Mucosa of descending colon (tissue), 3 donors: Measurements from ENCODE around the gene TMEM54. TPM values are rescaled to one million over a fixed set of nuclear protein-coding genes. Genes with fewer than 3 reads are reported as not detected.

ENCODE experiments used
- ATAC-seq: fragments of 200-7000 bp; cut with Tn5 transposase; one replicate; pipeline ENCODE4 v1.9.1; 2020; ENCODE audit warnings: mild to moderate bottlenecking, moderate library complexity
- DNase-seq, 3 donors: peaks; one replicate each; pipeline ENCODE4 v3.0.0-alpha.2; 2020
- H3K36me3 ChIP-seq: fragments of 200-600 bp; one replicate; pipeline ENCODE4 v1.8.0; 2021; ENCODE audit warnings: low read depth, mild to moderate bottlenecking
- H3K4me1 ChIP-seq: fragments of 200-600 bp; one replicate; pipeline ENCODE4 v1.8.0; 2021; ENCODE audit warnings: low read depth, mild to moderate bottlenecking
- H3K4me3 ChIP-seq: fragments of 200-600 bp; one replicate; pipeline ENCODE4 v1.8.0; 2021; ENCODE audit warnings: mild to moderate bottlenecking
- H3K9me3 ChIP-seq: fragments of 200-600 bp; one replicate; pipeline ENCODE4 v1.8.0; 2021; ENCODE audit warnings: mild to moderate bottlenecking
- intact Hi-C, 2 donors: fragments of 100-400 bp; cut with DNase I in 1 of 2; cut with micrococcal nuclease in 1 of 2; formaldehyde crosslinking; loops; one replicate each; pipeline versions ENCODE4 v1.11.0 to v1.11.1; 2022; cut with DNase I, micrococcal nuclease
- total RNA-seq, 3 donors: library from RNA; stranded (reverse); fragmentation: NEBNext Ultra II Directional in 2 of 3; extraction: Animal tissue kit (Norgen Biotek cat#: 25700) in 2 of 3; gene quantifications; one replicate each; pipeline versions ENCODE4 v1.2.1 to v1.2.4, GENCODE V29; 2021 to 2023
- TF ChIP-seq, protein P1 (sequence below): fragments of 200-600 bp; IDR thresholded peaks from one replicate; pipeline ENCODE4 v1.8.0; 2022; ENCODE audit warnings: antibody characterized with exemption, mild to moderate bottlenecking
- donor health status: DM: no; HTN: no; CAD: no; lungs with moderate emphysema.
- donor health status: DM: no; HTN: no; CAD: no.
- donor health status: DM: no; HTN: yes; CAD: no.

The TMEM54 gene
- total RNA-seq, 3 donors from 2014 or later, result 426 to 995 (median 483) TPM

DNA sequence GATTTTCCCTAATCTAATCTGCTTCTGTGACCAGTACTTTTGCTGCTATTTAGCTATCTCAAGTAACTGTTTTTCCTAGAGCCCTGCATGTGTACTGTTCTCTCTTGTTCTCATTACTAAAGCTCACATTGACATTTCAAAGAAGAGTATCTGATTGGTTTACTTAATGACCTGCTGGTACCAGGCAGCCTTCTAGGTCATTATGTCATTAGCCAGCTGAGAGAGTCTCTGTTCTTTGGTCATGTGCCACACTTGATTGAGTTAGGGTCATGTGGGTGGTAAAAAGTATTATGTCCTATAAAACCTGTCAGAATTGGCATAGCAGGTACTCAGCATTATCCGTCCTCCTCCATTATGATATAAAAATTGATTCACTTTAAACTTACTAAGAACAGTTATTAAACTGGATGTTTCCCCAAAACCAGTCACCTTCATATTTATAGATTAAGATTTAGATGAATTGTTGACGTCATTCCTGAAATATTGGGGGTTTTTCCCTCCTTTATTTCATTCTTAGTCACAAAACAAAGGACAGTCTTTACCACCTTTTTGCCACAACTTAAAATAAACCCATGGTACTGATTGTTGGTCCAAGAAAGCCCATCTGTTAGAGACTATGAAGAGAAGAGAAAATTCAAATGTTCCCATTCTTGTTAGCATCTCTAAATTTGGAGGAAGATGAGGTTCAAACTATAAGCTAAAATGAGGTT, 52.7 kb downstream of the TMEM54 start:
- DNase-seq, result no peak
- intact Hi-C loops, result no loop called here
- Histone ChIP-seq H3K9me3 (no peaks in the 10 kb centered on the region), H3K36me3 (no peaks in the 10 kb centered on the region), H3K4me1 (no peaks in the 10 kb centered on the region), H3K4me3 (no peak overlapping the region)
- no peak for ATAC-seq
- TF ChIP-seq, protein P1, sequence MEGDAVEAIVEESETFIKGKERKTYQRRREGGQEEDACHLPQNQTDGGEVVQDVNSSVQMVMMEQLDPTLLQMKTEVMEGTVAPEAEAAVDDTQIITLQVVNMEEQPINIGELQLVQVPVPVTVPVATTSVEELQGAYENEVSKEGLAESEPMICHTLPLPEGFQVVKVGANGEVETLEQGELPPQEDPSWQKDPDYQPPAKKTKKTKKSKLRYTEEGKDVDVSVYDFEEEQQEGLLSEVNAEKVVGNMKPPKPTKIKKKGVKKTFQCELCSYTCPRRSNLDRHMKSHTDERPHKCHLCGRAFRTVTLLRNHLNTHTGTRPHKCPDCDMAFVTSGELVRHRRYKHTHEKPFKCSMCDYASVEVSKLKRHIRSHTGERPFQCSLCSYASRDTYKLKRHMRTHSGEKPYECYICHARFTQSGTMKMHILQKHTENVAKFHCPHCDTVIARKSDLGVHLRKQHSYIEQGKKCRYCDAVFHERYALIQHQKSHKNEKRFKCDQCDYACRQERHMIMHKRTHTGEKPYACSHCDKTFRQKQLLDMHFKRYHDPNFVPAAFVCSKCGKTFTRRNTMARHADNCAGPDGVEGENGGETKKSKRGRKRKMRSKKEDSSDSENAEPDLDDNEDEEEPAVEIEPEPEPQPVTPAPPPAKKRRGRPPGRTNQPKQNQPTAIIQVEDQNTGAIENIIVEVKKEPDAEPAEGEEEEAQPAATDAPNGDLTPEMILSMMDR, result no peak

Other genes with a start within 250 kb of the TMEM54 start
- 10 to 100 TPM; 14.3 to 19.2 (median 14.6) TPM for gene SYNC, start 198.6 kb downstream of the TMEM54 start, total RNA-seq
- gene YARS1, start 84.0 kb downstream of the TMEM54 start, total RNA-seq, result 10 to 100 TPM; 47.0 to 66.7 (median 54.8) TPM
- 10 to 100 TPM; 23.7 to 38.8 (median 31.0) TPM for gene S100PBP, start 83.7 kb downstream of the TMEM54 start, total RNA-seq
- gene FNDC5, start 30.5 kb downstream of the TMEM54 start, total RNA-seq, result under 1 TPM; 0.38 to 0.51 (median 0.41) TPM
- 1 to 10 TPM; 1.1 to 2.0 (median 1.1) TPM for gene HPCA, start 14.9 kb downstream of the TMEM54 start, total RNA-seq
- gene RNF19B, start 63.4 kb upstream of the TMEM54 start, total RNA-seq, result 10 to 100 TPM; 51.5 to 74.9 (median 68.0) TPM
- gene AK2, start 135.5 kb upstream of the TMEM54 start, total RNA-seq, result 100 to 1,000 TPM; 147 to 228 (median 186) TPM
- gene AZIN2, start 179.8 kb upstream of the TMEM54 start, total RNA-seq, result 10 to 100 TPM; 13.8 to 36.5 (median 19.0) TPM